Stimulated activated CD8-positive, alpha-beta memory T cell treated with anti-CD3 and anti-CD28 coated beads, Interleukin-7, amount 100 ng/mL, for 1 hour (primary cell): ENCODE results near the gene ARL6IP5.

Experiments
- DNase-seq, 2 donors: peaks; one replicate each; pipeline ENCODE4 v3.0.0-alpha.2; 2020; ENCODE audit warnings: low read depth in 2 of 2

Gene ARL6IP5

GRCh38 chr3:69085833-69086722 lies 1.3 kb downstream of the ARL6IP5 start:
- DNase-seq: peak in 1 of 2 donors; percentile 49

GRCh38 chr3:69087030-69087791 lies 2.5 kb downstream of the ARL6IP5 start:
- DNase-seq: no peak

- DNase-seq: no peak
Observed at GRCh38 chr3:69088063-69088462, 3.3 kb downstream of the ARL6IP5 start.

- DNase-seq: no peak
Observed at GRCh38 chr3:69090021-69090420, 5.3 kb downstream of the ARL6IP5 start.

- no peak for DNase-seq
Observed at GRCh38 chr3:69091389-69092029, 6.8 kb downstream of the ARL6IP5 start.

- DNase-seq: no peak
Observed at GRCh38 chr3:69092030-69092516, 7.3 kb downstream of the ARL6IP5 start.

GRCh38 chr3:69094467-69095205 lies 9.9 kb downstream of the ARL6IP5 start:
- DNase-seq: no peak

- no peak for DNase-seq
Observed at GRCh38 chr3:69095636-69096035, 10.9 kb downstream of the ARL6IP5 start.

GRCh38 chr3:69096299-69096698 lies 11.6 kb downstream of the ARL6IP5 start:
- no peak for DNase-seq

GRCh38 chr3:69097407-69098086 lies 12.8 kb downstream of the ARL6IP5 start:
- DNase-seq: no peak

- DNase-seq: no peak
Observed at GRCh38 chr3:69099576-69099975, 14.8 kb downstream of the ARL6IP5 start.

- no peak for DNase-seq
Observed at GRCh38 chr3:69102384-69102783, 17.6 kb downstream of the ARL6IP5 start.

- no peak for DNase-seq
Observed at GRCh38 chr3:69103123-69103522, 18.4 kb downstream of the ARL6IP5 start.

GRCh38 chr3:69104586-69104985 lies 19.8 kb downstream of the ARL6IP5 start:
- no peak for DNase-seq

GRCh38 chr3:69105320-69105719 lies 20.6 kb downstream of the ARL6IP5 start:
- no peak for DNase-seq

GRCh38 chr3:69107841-69108240 lies 23.1 kb downstream of the ARL6IP5 start:
- DNase-seq: no peak

- DNase-seq: no peak
Observed at GRCh38 chr3:69108811-69109210, 24.1 kb downstream of the ARL6IP5 start.

GRCh38 chr3:69110941-69111546 lies 26.3 kb downstream of the ARL6IP5 start:
- DNase-seq: no peak

GRCh38 chr3:69113536-69113935 lies 28.8 kb downstream of the ARL6IP5 start:
- no peak for DNase-seq

- no peak for DNase-seq
Observed at GRCh38 chr3:69115731-69116130, 31.0 kb downstream of the ARL6IP5 start.

- DNase-seq: no peak
Observed at GRCh38 chr3:69116162-69116561, 31.4 kb downstream of the ARL6IP5 start.
